Measurements from ENCODE around the gene NUDT17.
"Not testable (repeated sequence)": the region's sequence is repeated elsewhere in the genome, so short reads cannot be mapped to it uniquely, and the experiment has no call there.

NUDT17 gene

DNA sequence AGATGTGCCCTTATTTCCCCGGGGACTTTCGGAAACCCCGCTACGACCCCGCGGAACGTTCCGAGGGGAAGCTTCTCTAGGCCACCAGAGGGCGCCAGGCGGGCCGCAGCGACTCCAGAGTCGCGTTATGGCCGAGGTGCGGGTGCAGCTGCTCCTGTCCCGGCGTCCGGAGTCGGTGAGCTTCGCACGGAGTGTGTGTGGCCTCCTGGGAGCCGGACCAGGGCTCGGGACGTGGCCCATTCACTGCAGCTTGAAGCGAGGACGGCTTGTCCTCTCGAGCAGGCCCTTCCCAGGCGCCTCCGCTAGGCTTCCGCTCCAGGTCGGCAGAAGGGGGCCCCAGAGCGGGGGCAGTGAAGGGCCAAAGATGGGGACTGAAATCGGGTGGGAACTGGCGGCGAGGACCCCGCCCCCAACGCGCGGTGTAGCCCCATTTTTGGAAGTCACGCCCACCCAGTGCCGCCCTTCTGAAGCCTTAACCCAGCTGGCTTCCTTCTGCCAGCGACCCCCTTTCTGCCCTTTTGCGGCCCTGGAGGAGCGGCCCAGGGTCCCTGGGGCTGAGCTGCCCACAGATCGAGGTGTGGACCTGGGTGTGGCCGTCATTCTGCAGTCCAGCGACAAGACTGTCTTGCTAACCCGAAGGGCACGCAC lies at the start of gene NUDT17:
Gene NUDT17 (plus strand): TSS at position 117 of the 648 bp plus-strand sequence. CDS start 11 bp downstream, at position 128.
- peak; percentile 65 for DNase-seq (ENCODE audit: low spot score)

GRCh38 chr1:145796753-145797152 lies 48.7 kb upstream of the NUDT17 start:
- DNase-seq (ENCODE audit: low spot score) = no peak

- DNase-seq (ENCODE audit: low spot score) = no peak
Observed at GRCh38 chr1:145799806-145800205, 45.6 kb upstream of the NUDT17 start.

GRCh38 chr1:145804235-145805045 lies 41.0 kb upstream of the NUDT17 start:
- DNase-seq (ENCODE audit: low spot score) = no peak

DNA sequence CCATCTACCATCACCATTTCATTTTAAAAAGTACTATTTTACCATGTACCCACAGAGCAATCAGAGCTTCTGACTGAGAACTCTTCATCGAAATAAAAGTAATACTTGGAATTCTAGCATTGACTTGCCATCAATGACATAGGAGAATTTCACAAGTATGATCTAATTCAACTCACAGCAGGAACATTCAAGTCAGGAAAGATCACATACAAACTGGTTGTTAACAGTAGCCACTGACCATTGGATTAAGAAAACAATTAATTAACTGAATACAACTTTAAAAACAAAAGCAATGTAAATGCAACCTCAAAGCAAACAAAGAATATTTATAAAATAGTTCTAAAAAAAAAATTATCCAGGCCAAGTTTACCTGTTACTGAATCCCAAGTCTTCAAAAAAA lies 40.4 kb upstream of the NUDT17 start:
- no peak for DNase-seq (ENCODE audit: low spot score)

DNA sequence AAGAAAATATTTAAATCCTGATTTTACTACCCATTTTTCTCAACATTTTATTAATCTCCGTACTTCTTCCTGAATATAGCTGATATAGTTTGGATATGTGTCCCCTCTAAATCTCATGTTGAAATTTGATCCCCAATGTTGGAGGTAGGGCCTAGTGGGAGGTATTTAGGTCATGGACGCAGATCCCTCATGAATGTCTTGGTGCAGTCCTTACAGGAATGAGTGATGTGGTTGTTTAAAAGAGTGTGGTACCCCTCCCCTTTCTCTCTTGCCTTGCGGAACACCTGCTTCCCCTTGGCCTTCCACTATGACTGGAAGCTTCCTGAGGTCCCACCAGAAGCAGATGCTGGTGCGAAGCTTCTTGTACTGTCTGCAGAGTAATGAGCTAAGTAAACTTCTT lies 39.0 kb upstream of the NUDT17 start:
- DNase-seq (ENCODE audit: low spot score) = no peak

DNA sequence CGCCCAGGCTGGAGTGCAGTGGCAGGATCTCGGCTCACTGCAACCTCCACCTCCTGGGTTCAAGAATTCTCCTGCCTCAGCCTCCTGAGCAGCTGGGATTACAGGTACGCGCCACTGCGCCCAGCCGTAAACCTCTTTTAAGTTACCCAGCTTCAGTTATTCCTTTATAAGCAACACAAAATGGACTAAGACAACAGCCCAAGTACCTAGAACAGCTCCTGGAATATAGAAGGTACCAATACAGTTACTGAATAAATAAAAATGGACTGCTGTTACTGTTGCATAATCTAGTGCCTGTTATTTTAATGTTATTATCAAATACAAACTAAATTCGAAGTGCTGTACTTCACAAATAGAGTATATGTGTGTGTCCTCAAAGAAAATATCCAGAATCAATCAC lies 38.6 kb upstream of the NUDT17 start:
- no peak for DNase-seq (ENCODE audit: low spot score)

- DNase-seq (ENCODE audit: low spot score) = not testable (repeated sequence)
Observed at GRCh38 chr1:145812977-145813810, 32.2 kb upstream of the NUDT17 start.

GRCh38 chr1:145818095-145818494 lies 27.3 kb upstream of the NUDT17 start:
- not testable (repeated sequence) for DNase-seq (ENCODE audit: low spot score)

GRCh38 chr1:145822779-145823331 lies 22.6 kb upstream of the NUDT17 start:
- DNase-seq (ENCODE audit: low spot score) = not testable (repeated sequence)

DNA sequence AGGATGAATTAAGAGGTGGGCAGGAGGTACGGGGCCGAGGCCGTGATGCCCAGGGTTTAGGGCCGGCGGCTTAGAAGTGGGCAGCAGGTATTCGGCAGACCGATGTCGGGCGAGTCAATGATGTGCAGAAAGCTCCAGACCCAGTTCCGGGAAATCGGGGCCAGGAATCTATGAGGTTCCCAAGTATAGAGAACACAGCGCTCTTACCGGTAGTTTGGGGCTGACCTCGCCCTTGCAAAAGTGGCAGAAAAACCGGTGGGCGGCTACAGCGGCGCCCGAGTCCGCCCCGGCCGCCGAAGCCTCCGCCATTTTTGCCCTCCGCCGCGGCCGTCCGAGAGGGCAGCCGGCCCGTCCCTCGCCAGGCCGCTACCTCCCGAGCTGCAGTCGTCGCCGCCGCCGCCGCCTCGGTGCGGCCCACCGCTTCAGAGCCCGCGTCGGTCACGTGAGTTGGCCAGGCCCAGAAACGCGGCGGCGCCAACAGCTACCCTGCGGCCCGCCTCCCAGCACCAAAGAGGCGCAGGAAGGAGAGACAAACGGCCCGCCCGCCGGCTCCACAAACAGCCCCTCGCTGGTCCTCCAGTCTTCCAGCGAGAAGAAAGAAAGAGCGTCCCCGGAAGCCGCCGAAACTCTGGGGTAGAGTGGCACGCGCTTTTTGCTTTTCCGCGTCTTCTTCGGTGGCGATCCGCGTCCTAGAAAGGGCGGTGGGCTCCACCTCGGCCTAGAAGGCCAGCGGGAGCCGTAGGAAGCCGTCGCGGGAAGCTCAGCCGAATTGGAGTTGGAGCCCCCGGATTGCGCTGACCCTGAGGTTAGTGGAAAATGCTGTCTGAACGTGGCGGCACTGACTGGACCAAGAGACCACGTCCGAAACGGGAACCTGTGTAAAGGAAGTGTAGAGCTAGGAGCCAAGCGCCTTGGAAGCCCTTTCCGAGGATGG lies 21.6 kb upstream of the NUDT17 start, which contains the start of the genes POLR3C and RNF115:
Gene POLR3C (plus strand): TSS at position 636 of the 934 bp plus-strand sequence. CDS start 1,577 bp downstream, outside the sequence.
Gene RNF115 (minus strand): TSS at position 531 of the 934 bp plus-strand sequence. CDS start 222 bp downstream, at position 309.
- DNase-seq (ENCODE audit: low spot score) = peak; percentile 92

- no peak for DNase-seq (ENCODE audit: low spot score)
Observed at GRCh38 chr1:145824499-145824842, 21.0 kb upstream of the NUDT17 start.

DNA sequence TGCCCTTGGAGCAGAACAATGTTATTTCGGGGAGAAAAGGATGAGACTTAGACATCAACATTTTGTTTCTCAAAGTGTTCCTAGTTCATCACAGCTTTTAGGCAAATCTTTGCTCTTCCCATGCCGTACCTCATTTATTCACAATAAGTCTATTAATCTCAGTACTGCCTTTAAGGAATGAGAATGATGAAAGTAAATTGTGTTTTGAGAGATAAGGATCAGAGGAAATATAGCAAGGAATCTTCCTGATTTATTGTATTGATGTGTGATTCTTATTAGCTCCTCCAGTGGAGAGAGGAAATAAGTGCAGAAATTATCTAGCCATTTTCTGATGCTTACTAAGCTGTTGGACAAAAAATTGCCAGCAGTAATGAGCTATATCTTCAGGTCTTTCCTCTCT lies 19.4 kb upstream of the NUDT17 start:
- no peak for DNase-seq (ENCODE audit: low spot score)

DNA sequence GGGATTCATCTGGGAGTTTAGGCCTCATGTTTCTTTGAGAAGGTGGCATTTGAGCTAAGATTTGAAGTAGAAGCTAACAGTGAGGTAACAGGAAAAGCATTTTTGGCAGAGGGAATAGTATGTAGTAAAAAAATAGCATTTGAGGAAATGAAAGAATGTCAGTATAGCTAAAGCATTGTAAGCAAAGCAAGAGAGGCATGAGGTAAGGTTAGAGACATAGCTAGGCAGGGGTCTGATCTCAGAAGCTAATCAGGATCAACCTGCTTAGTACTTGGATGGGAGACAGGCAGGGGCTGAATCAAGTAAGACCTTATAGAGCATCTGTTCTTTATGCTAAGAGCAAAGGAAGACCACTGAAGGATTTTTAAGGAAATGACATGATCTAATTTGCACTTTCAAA lies 17.5 kb upstream of the NUDT17 start:
- DNase-seq (ENCODE audit: low spot score) = no peak

- no peak for DNase-seq (ENCODE audit: low spot score)
Observed at GRCh38 chr1:145828367-145829026, 16.9 kb upstream of the NUDT17 start.

DNA sequence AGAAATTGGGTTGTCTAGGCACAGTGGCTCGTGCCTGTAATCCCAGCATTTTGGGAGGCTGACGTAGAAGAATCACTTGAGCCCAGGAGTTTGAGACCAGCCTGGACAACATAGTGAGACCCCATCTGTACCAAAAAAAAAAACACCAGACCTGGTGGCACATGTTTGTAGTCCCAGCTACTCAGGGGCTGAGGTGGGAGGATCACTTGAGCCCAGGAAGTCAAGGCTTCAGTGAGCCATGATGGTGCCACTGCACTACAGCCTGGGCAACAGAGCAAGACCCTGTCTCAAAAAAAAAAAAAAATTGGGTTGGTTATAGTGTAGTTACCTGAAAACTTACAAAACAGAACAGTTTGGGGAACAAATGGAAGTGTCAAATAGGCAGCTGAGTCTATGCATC lies 14.6 kb upstream of the NUDT17 start:
- DNase-seq (ENCODE audit: low spot score) = not testable (repeated sequence)

DNA sequence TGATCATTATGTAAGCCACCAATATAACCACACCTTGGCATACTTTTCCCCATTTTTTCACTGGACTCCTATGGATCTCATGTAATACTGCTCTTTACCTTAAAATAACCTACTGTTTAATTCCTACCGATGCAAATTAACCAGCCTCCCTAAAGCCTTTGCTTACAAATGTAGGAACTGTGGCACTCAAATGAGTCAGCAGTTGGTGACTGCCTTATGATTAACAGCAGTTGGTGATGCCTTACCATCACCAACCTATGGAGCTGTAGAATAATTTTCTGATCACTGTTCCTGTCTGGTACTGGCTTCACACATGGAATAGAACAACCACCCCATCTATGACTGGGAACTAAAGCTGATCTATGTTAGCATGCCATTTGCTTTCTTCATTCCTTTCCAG lies 7.8 kb upstream of the NUDT17 start:
- no peak for DNase-seq (ENCODE audit: low spot score)

GRCh38 chr1:145843031-145843430 lies 2.4 kb upstream of the NUDT17 start:
- DNase-seq (ENCODE audit: low spot score) = no peak

DNA sequence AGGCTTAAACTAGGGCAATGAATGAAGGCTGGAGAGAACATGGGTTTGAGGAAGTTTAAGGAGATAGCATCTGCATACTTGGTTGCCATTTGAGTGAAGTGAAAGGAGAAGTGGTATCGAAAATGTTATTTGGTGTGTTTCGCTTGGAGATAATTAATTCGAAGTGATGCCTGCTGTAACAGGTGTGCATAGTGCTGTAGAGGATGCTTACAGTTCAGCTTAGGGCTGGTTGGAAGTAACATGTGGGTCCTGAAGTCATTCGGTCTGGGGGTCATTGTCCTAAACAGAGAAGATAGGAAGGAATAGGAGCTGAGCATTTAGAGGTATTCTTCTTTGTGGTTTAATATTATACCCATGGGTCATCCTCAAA lies 301 bp upstream of the NUDT17 start:
- no peak for DNase-seq (ENCODE audit: low spot score)

DNA sequence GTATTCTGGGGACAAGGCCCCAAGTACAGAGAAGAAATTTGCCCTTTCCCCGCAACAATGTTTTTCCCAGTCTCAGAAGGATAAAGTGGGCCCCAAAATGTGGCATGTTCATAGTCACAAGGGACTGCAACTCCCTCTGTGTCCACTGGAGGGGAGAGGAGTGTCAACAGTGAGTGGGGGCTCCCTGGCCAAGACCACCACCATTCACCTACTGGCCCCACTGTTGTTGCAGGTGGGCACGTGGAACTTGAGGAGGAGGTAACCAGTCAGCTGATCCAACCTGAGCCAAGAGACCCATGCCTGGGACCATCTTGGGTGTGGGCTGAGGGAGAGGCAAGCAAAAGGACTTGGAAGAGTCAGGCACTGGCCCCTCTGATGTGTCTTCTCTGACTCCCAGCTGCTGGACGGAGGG lies 777 bp downstream of the NUDT17 start:
- DNase-seq (ENCODE audit: low spot score) = no peak

Data from putamen (tissue), 1 donor.